NCI-H2227 treated with DMSO at 0.1 percent for 48 hours (cell line): ENCODE data around the gene MBD3L4.
"Not testable (repeated sequence)": the region's sequence is repeated elsewhere in the genome, so short reads cannot be mapped to it uniquely, and the experiment has no call there.

Source experiments
- DNase-seq: peaks from one replicate; lab custom pipeline; 2025; lab: John Stamatoyannopoulos, UW

The MBD3L4 gene

GRCh38 chr19:7040079-7040478 lies at the start of gene MBD3L4:
TSS of gene MBD3L4 (minus strand) at chr19:7040179. CDS start at chr19:7040144, 35 bp downstream.
- not testable (repeated sequence) for DNase-seq

- DNase-seq = no peak
Measured at GRCh38 chr19:7088999-7089398, 49.0 kb upstream of the MBD3L4 start.

DNA sequence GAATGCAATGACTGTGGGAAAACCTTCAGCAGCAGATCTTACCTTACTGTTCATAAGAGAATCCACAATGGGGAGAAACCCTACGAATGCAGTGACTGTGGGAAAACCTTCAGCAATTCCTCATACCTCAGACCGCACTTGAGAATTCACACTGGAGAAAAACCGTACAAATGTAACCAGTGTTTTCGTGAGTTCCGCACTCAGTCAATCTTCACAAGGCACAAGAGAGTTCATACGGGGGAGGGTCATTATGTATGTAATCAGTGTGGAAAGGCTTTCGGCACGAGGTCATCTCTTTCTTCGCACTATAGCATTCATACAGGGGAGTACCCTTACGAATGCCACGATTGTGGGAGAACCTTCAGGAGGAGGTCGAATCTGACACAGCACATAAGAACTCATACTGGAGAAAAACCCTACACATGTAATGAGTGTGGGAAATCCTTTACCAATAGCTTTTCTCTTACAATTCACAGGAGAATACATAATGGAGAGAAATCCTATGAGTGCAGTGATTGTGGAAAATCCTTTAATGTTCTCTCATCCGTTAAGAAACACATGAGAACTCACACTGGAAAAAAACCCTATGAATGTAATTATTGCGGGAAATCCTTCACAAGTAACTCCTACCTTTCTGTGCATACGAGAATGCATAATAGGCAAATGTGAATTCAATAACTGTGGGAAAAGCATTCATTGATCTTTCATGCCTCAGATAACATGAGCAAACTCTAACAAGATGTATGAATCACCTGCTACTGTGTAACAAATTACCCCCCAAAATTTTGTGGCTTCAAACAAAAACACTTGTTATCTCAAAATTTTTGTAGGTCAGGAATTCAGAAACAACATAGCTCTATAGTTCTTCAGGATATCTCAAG lies 43.3 kb upstream of the MBD3L4 start:
- DNase-seq = no peak

DNA sequence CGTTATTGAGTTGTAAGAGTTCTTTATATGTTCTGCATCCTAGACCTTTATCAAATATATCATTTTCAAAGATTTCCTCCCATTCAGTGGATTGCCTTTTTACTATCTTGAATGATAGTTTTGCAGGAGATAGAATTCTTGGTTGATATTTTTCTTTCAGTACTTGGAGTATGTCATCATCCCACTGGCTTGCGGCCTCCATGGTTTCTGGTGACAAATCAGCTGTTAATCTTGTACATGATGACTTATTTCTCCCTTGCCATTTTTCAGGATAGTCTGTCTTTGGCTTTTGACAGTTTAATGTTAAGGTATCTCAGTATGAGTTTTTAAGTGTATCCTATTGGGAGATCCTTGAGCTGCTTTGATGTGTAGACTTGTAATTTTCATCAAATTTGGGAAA lies 38.0 kb upstream of the MBD3L4 start:
- DNase-seq = no peak

GRCh38 chr19:7076151-7076550 lies 36.2 kb upstream of the MBD3L4 start:
- DNase-seq = no peak

GRCh38 chr19:7074705-7075282 lies 34.8 kb upstream of the MBD3L4 start:
- no peak for DNase-seq

DNA sequence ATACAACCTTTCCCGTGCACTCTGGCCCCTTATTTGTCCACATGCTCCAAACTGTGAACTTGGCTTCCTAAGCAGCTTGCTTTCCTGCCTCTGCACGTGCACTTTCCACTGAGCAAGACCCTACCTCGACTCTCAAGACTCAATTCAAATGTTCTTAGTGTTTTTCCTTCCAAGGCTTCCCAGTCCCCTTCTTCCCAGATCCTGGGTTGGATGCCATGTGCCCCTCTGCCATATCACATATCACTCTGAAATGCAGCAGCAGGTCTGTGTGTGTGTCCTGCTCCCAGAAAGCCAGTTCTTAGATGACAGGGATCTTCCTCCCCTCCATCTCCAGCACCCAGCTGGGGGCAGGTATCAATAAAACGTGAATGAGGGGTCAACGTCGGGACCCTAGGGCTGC lies 32.6 kb upstream of the MBD3L4 start:
- DNase-seq = no peak

GRCh38 chr19:7069904-7070226 lies 29.9 kb upstream of the MBD3L4 start:
- no peak for DNase-seq

GRCh38 chr19:7069042-7069903 lies 29.3 kb upstream of the MBD3L4 start, which contains the start of gene ZNF557:
TSS of gene ZNF557 (plus strand) at chr19:7069703. CDS start at chr19:7075075, 5,372 bp downstream.
- DNase-seq = peak; percentile 85

- no peak for DNase-seq
Measured at GRCh38 chr19:7068599-7068998, 28.6 kb upstream of the MBD3L4 start.

- DNase-seq = no peak
Measured at GRCh38 chr19:7067716-7068115, 27.7 kb upstream of the MBD3L4 start.

DNA sequence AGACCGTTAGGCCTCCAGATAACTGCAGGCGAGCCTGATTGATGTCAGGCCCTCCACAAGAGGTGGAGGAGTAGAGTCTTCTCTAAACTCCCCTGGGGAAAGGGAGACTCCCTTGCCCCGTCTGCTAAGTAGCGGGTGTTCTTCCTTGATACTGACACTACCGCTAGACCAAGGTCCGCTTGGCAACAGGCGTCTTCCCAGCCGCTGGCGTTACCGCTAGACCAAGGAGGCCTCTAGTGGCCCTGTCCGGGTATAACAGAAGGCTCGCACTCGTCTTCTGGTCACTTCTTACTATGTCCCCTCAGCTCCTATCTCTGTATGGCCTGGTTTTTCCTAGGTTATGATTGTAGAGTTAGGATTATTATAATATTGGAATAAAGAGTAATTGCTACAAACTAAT lies 27.1 kb upstream of the MBD3L4 start:
- DNase-seq = not testable (repeated sequence)

GRCh38 chr19:7063764-7064418 lies 23.9 kb upstream of the MBD3L4 start:
- DNase-seq = no peak

DNA sequence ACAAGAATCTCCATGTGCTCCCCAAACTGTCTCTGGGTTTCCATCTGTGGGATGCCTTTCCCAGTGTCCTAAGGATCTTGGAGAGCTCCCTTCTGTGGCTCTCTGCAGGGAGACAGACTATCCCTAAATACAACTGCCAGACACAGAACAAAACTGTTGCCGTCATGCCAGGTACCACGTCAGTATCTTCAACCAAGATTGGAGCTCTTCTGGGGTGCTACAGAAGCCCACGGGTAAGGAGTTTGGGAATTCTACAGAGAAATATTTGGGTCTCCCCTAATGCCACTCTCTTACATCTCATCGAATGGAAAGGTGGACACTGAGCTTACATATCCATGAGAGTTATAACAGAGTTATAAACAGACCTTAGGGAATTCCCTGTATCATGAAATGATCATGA lies 23.4 kb upstream of the MBD3L4 start:
- no peak for DNase-seq

DNA sequence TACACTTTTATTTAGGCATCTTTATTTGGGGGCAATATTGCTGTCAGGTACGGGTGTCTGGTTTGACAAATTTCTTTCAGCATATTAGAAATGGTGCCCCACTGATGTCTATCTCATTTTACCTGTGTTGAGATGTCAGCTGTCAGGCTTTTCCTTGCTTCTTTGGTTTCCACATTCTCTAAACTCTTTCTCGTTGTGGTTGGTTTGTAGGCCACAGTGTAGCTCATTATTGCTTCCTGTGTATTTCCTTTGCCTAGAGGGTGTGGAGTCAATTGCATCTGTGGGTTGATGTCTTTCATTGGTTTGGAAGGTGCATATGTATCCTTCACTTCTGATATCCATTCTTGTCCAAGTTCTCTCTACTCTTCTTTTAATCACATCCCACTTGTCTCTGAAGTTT lies 20.0 kb upstream of the MBD3L4 start:
- DNase-seq = not testable (repeated sequence)

- DNase-seq = not testable (repeated sequence)
Measured at GRCh38 chr19:7058576-7058975, 18.6 kb upstream of the MBD3L4 start, which contains the start of gene MBD3L3. TSS of gene MBD3L3 (minus strand) at chr19:7058676. CDS start at chr19:7058605, 71 bp downstream.

GRCh38 chr19:7056371-7056770 lies 16.4 kb upstream of the MBD3L4 start:
- DNase-seq = not testable (repeated sequence)

DNA sequence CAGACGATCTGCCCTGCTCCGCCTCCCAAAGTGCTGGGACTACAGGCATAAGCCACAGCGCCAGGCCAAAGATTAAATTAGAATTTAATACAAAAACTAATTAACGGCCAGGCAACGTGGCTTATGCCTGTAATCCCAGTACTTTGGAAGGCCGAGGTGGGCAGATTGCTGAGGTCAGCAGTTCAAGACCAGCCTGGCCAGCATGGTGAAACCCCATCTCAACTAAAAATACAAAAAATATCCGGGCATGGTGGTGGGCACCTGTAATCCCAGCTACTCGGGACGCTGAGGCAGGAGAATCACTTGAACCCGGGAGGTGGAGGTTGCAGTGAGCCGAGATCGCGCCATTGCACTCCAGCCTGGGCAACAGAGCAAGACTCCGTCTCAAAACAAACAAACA lies 15.7 kb upstream of the MBD3L4 start:
- not testable (repeated sequence) for DNase-seq

GRCh38 chr19:7054635-7055368 lies 14.8 kb upstream of the MBD3L4 start:
- DNase-seq = not testable (repeated sequence)

DNA sequence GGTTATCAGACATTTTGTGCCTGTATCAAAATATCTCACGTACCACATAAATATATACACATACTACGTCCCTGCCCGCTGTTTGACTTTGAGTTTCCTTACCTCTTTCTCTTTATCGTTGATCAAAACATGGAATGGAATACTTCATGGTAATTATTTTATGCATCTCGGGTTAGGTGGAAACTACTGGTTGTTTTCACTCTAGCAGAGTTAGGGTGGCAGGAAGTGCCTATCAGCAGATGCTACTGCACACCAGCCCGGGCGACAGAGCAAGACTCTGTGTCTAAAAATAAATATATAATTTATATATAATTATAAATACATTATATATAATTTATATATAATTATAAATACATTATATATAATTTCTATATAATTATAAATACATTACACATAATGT lies 12.9 kb upstream of the MBD3L4 start:
- not testable (repeated sequence) for DNase-seq

GRCh38 chr19:7051421-7051820 lies 11.4 kb upstream of the MBD3L4 start:
- DNase-seq = not testable (repeated sequence)
